PC-3 (cell line): Measurements from ENCODE around the gene SRGAP2. TPM values are rescaled to one million over a fixed set of nuclear protein-coding genes. Genes with fewer than 3 reads are reported as not detected.
"Not testable (repeated sequence)": the region's sequence is repeated elsewhere in the genome, so short reads cannot be mapped to it uniquely, and the experiment has no call there.

Experiments
- ATAC-seq: fragments of 200-7000 bp; cut with Tn5 transposase; 2 replicates; pipeline ENCODE4 v1.9.1; 2020; ENCODE audit warnings: mild to moderate bottlenecking, moderate library complexity
- BruUV-seq: library from RNA; stranded (reverse); fragments of 400-500 nt; replicated peaks from 2 replicates; lab custom pipeline; 2021; lab: Mats Ljungman, UMichigan
- CTCF ChIA-PET: fragments of 300-600 bp; sonication (Branson Sonifier 250); formaldehyde crosslinking; loops from one replicate; lab custom pipeline; 2022; ENCODE audit warnings: antibody characterized with exemption; lab: Charles Lee
- POLR2A ChIA-PET: fragments of 300-600 bp; sonication (Branson Sonifier 250); formaldehyde crosslinking; loops from one replicate; lab custom pipeline; 2022; ENCODE audit warnings: antibody characterized with exemption; ENCODE audit not compliant: unreplicated experiment; lab: Charles Lee
- DNase-seq: peaks from one replicate; pipeline ENCODE4 v3.0.0-alpha.2; 2015
- H2AFZ ChIP-seq: fragments of 300-600 bp; sonication (generic); 2 replicates; pipeline ENCODE4 v1.6.0; 2016; ENCODE audit warnings: antibody characterized with exemption, low read length
- H3F3A ChIP-seq: fragments of 300-600 bp; sonication (generic); one replicate; pipeline ENCODE4 v1.6.0; 2017; ENCODE audit warnings: antibody characterized with exemption, low read length, control low read depth, mild to moderate bottlenecking; ENCODE audit not compliant: unreplicated experiment
- H3K27ac ChIP-seq: fragments of 300-600 bp; sonication (generic); 2 replicates; pipeline ENCODE4 v1.5.1; 2016; ENCODE audit warnings: mild to moderate bottlenecking, low read length
- H3K27me3 ChIP-seq: fragments of 300-600 bp; sonication (generic); 2 replicates; pipeline ENCODE4 v1.6.1; 2016; ENCODE audit warnings: low read length, mixed read lengths
- H3K36me3 ChIP-seq: fragments of 300-600 bp; sonication (generic); 2 replicates; pipeline ENCODE4 v1.6.1; 2016; ENCODE audit warnings: low read depth, mixed run types, low read length, mixed read lengths
- H3K4me1 ChIP-seq: fragments of 300-600 bp; sonication (generic); 2 replicates; pipeline ENCODE4 v1.5.1; 2016; ENCODE audit warnings: low read length; ENCODE audit not compliant: insufficient read depth
- H3K4me2 ChIP-seq: fragments of 300-600 bp; sonication (generic); 2 replicates; pipeline ENCODE4 v1.6.0; 2016; ENCODE audit warnings: low read length
- H3K4me3 ChIP-seq: fragments of 300-600 bp; sonication (generic); 2 replicates; pipeline ENCODE4 v1.5.1; 2016; ENCODE audit warnings: mild to moderate bottlenecking, low read length, mixed read lengths
- H3K79me2 ChIP-seq: fragments of 300-600 bp; sonication (generic); 2 replicates; pipeline ENCODE4 v1.6.1; 2017; ENCODE audit warnings: low read length, mixed read lengths
- H3K9ac ChIP-seq: fragments of 300-600 bp; sonication (generic); 2 replicates; pipeline ENCODE4 v1.6.0; 2016; ENCODE audit warnings: mild to moderate bottlenecking, low read length
- H3K9me2 ChIP-seq: fragments of 300-600 bp; sonication (generic); replicated peaks from 2 replicates; pipeline ENCODE4 v1.6.1; 2016; ENCODE audit warnings: mixed run types, low read length, mixed read lengths
- H3K9me3 ChIP-seq: fragments of 300-600 bp; sonication (generic); 2 replicates; pipeline ENCODE4 v1.6.1; 2016; ENCODE audit warnings: low read length, mixed read lengths
- H4K20me1 ChIP-seq: fragments of 300-600 bp; sonication (generic); 2 replicates; pipeline ENCODE4 v1.6.1; 2016; ENCODE audit warnings: low read length, mixed read lengths
- intact Hi-C: fragments of 100-400 bp; cut with micrococcal nuclease; formaldehyde crosslinking; loops from 2 replicates; pipeline ENCODE4 v1.9.0; 2023
- total RNA-seq: library from RNA; depleted of rRNA; stranded (reverse); fragments of >200 nt; gene quantifications from 2 replicates; pipeline ENCODE4 v1.2.3, GENCODE V29; 2014

SRGAP2 gene
- total RNA-seq, 1 experiment from 2014 or later, result 69.1 TPM

DNA sequence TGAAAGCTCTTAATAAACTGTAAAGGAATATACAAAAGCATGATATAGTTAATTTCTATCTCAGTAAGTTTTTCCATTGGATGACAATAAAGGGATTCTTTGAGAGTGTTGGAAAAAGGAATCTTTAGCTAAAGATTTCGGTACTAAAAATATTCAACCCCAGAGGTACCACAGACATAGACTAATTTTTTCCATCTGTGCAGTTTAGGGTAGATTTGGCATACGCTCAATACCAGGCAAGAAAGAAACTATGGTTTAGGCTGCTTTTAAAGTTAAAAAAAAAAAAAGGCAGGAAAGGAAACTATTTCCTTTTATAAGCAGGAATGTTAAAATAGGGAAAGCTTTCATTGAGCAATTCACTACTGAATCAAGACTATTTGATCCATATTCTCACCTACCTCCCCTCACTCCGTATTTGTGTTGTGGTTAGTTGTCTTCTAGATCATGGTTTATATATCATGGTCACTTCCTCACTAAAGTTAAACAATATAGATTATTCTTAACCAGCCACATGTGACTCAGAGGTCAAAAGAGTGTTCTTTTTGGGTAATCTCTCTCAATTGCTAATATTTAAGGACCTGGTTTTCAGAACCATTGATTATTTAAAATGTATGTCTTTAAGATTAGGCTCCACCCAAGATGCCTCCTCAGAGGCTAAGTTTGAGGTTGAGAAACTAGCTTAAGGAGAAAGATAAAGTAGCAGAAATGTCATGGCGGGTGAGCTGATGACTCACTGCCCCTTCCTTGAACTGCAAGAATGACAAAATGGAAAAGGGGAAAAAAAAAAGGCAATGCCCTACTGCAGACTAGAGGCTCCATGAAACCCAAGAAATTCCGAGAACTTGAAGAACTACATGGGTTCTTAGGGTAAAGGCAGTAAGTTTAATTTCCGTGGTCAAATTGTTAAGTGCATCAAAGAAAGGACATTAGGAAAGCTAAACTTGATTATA is 20.7 kb upstream of the SRGAP2 start:
- POLR2A ChIA-PET, result interaction anchor here (0.6 kb wide), 1 partner anchor 1438 kb away, joined by 4 read pairs; no protein-coding TSS in a partner anchor
- H2AFZ ChIP-seq, H3K4me3 ChIP-seq, H3K9me3 ChIP-seq, H4K20me1 ChIP-seq, H3K9me2 ChIP-seq, BruUV-seq, H3K27me3 ChIP-seq, H3K36me3 ChIP-seq, intact Hi-C loops, H3K4me1 ChIP-seq, CTCF ChIA-PET, H3F3A ChIP-seq, H3K79me2 ChIP-seq, H3K4me2 ChIP-seq, H3K9ac ChIP-seq: not testable (repeated sequence)
- H3K27ac ChIP-seq, result peak overlapping the region; percentile 31
- ATAC-seq (peak; percentile 77), DNase-seq (peak; percentile 60)

DNA sequence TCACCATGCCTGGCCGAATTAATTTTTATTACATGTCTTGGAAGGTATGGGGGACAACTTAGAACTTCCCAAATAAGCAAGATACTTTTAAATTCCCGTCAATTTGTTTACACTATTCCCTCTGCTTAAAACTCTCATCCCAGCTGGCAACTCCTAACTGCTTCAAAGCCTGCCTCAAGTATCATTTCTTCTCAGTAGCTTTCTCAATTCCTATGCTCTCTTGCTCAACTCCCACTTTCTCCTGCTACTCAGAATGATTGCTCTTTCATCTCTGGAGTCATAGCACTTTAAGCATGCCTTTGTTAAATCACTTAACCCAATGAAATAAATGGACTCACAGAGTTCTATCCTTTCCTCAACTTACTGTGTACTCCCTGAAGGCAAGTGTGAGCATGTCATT is 19.6 kb upstream of the SRGAP2 start:
- intact Hi-C loops, H3K4me1 ChIP-seq, H3K27ac ChIP-seq, H3K36me3 ChIP-seq, BruUV-seq, H3K4me3 ChIP-seq, H2AFZ ChIP-seq, CTCF ChIA-PET, ATAC-seq, H3K9ac ChIP-seq, H3K9me3 ChIP-seq, H3K4me2 ChIP-seq, H3K79me2 ChIP-seq, H4K20me1 ChIP-seq, POLR2A ChIA-PET, H3K27me3 ChIP-seq, DNase-seq, H3F3A ChIP-seq, H3K9me2 ChIP-seq: not testable (repeated sequence)

DNA sequence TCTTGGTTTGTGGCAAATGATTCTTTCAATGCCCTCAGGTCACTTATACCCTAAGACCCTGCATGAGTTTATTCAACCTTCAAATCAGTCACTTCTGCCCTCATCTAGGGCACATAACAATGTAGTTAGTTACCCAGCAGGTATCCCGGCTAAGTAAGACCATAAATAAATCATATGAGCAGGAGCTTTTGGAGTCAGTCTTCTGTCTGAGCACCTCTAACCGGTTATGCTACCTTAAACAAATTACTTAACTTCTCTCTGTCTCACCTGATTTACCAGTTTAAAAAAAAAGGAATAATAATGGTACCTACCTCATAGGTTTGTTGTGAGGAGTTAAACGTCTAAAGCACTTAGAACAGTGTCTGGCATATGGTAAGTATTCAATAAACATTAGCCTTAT is 17.6 kb upstream of the SRGAP2 start:
- H2AFZ ChIP-seq, H3K36me3 ChIP-seq, H3K9ac ChIP-seq, H3F3A ChIP-seq, BruUV-seq, DNase-seq, H3K27ac ChIP-seq, CTCF ChIA-PET, H3K79me2 ChIP-seq, H3K4me3 ChIP-seq, H3K4me2 ChIP-seq, H3K27me3 ChIP-seq, H3K4me1 ChIP-seq, H3K9me3 ChIP-seq, ATAC-seq, POLR2A ChIA-PET, intact Hi-C loops, H3K9me2 ChIP-seq, H4K20me1 ChIP-seq: not testable (repeated sequence)

DNA sequence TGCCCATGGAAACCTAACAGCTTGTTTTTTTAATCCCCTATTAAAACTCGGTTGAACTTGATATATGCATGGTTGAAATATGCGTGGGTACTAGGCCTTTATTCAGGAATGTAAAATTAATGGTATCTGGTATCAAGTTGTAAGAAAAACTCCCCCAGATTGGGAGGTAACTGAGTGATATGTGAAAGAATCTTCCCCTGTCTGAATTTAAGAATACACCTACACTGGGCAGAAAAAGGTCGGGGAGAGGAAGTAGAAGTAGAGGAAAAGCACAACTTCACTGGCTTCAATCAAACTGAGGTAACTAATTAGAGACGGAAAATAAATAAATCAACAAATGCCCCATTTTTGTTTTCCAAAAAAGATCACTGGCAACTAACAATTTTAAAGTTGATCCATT is 16.5 kb upstream of the SRGAP2 start:
- H3K79me2 ChIP-seq, H3K27me3 ChIP-seq, H2AFZ ChIP-seq, H3F3A ChIP-seq, H3K4me2 ChIP-seq, CTCF ChIA-PET, H3K4me1 ChIP-seq, H3K9ac ChIP-seq, ATAC-seq, H3K9me3 ChIP-seq, H3K9me2 ChIP-seq, intact Hi-C loops, H4K20me1 ChIP-seq, H3K36me3 ChIP-seq, BruUV-seq, POLR2A ChIA-PET, H3K27ac ChIP-seq, H3K4me3 ChIP-seq: not testable (repeated sequence)
- peak; percentile 1 for DNase-seq

DNA sequence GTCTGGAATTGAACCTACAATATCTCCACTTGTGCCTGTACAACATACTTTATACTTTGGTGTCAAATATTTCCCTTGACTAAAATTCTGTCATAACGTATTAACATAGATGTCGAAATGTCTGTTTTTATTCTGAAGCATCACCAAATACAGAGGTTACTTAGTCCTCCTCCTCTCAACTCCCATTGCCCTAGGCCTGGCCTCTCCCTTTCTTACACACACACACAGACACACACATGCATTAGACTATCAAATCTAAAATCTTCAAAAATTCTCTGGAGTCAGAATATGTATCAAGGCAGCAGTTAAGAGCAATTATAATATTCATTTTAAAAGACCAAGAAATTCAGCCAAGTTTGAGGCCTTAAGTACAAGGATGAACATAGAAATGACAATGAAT is 8.2 kb upstream of the SRGAP2 start:
- not testable (repeated sequence) for H3K4me3 ChIP-seq, BruUV-seq, H3K27me3 ChIP-seq

DNA sequence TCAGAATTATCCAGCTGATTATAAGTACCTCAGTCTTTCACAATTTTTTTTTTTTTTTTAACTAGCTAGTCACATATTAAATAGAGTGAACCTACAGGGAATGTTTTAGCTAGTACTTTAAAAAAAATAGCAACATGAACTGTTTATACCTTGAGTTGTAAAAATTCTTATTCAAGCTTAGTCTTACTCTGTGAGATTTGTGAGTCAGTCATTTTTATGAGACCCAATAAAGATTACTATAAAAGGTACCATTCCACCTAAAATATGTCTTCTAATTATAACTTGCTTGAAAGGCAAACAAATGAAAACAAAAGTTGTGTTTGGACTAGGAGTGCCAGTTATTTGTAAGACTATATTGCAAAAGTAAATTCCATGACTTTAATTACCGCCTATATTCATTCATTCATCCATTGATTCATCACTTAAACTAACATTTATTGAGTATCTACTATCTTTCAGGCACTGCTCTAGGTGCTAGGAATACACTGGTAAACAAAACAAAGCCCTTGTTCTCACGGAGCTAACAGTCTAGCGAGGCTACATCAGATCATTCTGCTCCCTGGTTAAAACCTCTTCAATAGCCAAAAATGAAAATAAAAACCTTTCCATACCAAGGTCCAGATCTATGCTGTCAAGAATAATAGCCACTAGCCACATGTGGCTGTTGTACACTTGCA is 6.5 kb upstream of the SRGAP2 start:
- H3K36me3 ChIP-seq, H3K9ac ChIP-seq, H3F3A ChIP-seq, BruUV-seq, H3K9me3 ChIP-seq, H3K9me2 ChIP-seq, H3K4me3 ChIP-seq, H4K20me1 ChIP-seq, H3K4me1 ChIP-seq, H2AFZ ChIP-seq, H3K27me3 ChIP-seq, H3K79me2 ChIP-seq, CTCF ChIA-PET, POLR2A ChIA-PET, H3K4me2 ChIP-seq, intact Hi-C loops: not testable (repeated sequence)
- peak overlapping the region; percentile 35; the same call in 1 of the 2 replicates for H3K27ac ChIP-seq
- ATAC-seq (peak; percentile 92), DNase-seq (peak; percentile 64)

More for the DNA sequence above, 8.2 kb upstream of the SRGAP2 start:
- DNase-seq, POLR2A ChIA-PET, H3K27ac ChIP-seq, H3F3A ChIP-seq, CTCF ChIA-PET, intact Hi-C loops, H3K9me3 ChIP-seq, H4K20me1 ChIP-seq, H3K4me1 ChIP-seq, H3K4me2 ChIP-seq, H3K9ac ChIP-seq, H2AFZ ChIP-seq, H3K36me3 ChIP-seq, ATAC-seq, H3K79me2 ChIP-seq, H3K9me2 ChIP-seq: not testable (repeated sequence)
